Dermis microvascular lymphatic vessel endothelial cell (primary cell): Measurements from ENCODE around the gene CNTNAP5. TPM values are rescaled to one million over a fixed set of nuclear protein-coding genes. Genes with fewer than 3 reads are reported as not detected.

Experiments
- DNase-seq, 2 donors: peaks; one replicate each; pipeline versions ENCODE4 v3.0.0 to v3.0.0-alpha.2; 2010; ENCODE audit warnings: low read depth in 2 of 2
- total RNA-seq: library from RNA; depleted of rRNA; stranded (reverse); fragments of >200 nt; gene quantifications from 2 replicates; pipeline ENCODE4 v1.2.1, GENCODE V29; 2014

Gene CNTNAP5
- total RNA-seq, 1 donor from 2014 or later, result not detected

- no peak for DNase-seq
Observed at GRCh38 chr2:124882423-124882822, 857.3 kb downstream of the CNTNAP5 start.

- no peak for DNase-seq
Observed at GRCh38 chr2:124883595-124883994, 858.5 kb downstream of the CNTNAP5 start.

- DNase-seq, result no peak
Observed at GRCh38 chr2:124884315-124884714, 859.2 kb downstream of the CNTNAP5 start.

GRCh38 chr2:124886216-124886615 is 861.1 kb downstream of the CNTNAP5 start:
- DNase-seq, result no peak

GRCh38 chr2:124887466-124887865 is 862.4 kb downstream of the CNTNAP5 start:
- DNase-seq, result no peak

- no peak for DNase-seq
Observed at GRCh38 chr2:124888431-124888830, 863.3 kb downstream of the CNTNAP5 start.

- DNase-seq, result no peak
Observed at GRCh38 chr2:124894199-124894598, 869.1 kb downstream of the CNTNAP5 start.

GRCh38 chr2:124898827-124899226 is 873.7 kb downstream of the CNTNAP5 start:
- no peak for DNase-seq

GRCh38 chr2:124908411-124908810 is 883.3 kb downstream of the CNTNAP5 start:
- no peak for DNase-seq

- no peak for DNase-seq
Observed at GRCh38 chr2:124911560-124911959, 886.5 kb downstream of the CNTNAP5 start.

- no peak for DNase-seq
Observed at GRCh38 chr2:124913868-124914267, 888.8 kb downstream of the CNTNAP5 start.

GRCh38 chr2:124915567-124915966 is 890.5 kb downstream of the CNTNAP5 start:
- DNase-seq, result no peak

- DNase-seq, result no peak
Observed at GRCh38 chr2:124919296-124919695, 894.2 kb downstream of the CNTNAP5 start.

GRCh38 chr2:124920448-124920847 is 895.4 kb downstream of the CNTNAP5 start:
- no peak for DNase-seq

- DNase-seq, result no peak
Observed at GRCh38 chr2:124921191-124921590, 896.1 kb downstream of the CNTNAP5 start.

- no peak for DNase-seq
Observed at GRCh38 chr2:124923097-124923496, 898.0 kb downstream of the CNTNAP5 start.

GRCh38 chr2:124933883-124934282 is 908.8 kb downstream of the CNTNAP5 start:
- no peak for DNase-seq

- no peak for DNase-seq
Observed at GRCh38 chr2:124953921-124954320, 928.8 kb downstream of the CNTNAP5 start.

GRCh38 chr2:124959581-124959980 is 934.5 kb downstream of the CNTNAP5 start:
- DNase-seq, result no peak

- DNase-seq, result no peak
Observed at GRCh38 chr2:124961132-124961531, 936.0 kb downstream of the CNTNAP5 start.
